HepG2 (cell line): ENCODE measurements around the gene NACC2. TPM values are rescaled to one million over a fixed set of nuclear protein-coding genes. Genes with fewer than 3 reads are reported as not detected.

Experiments
- BRF2 ChIP-seq: sonication (generic); formaldehyde crosslinking; IDR thresholded peaks from 2 replicates; pipeline ENCODE4 v1.8.1; 2022; ENCODE audit warnings: mild to moderate bottlenecking, missing genetic modification reagents
- ELK4 ChIP-seq: sonication (generic); formaldehyde crosslinking; IDR thresholded peaks from 2 replicates; pipeline ENCODE4 v1.9.0; 2021; ENCODE audit warnings: missing genetic modification reagents, borderline replicate concordance
- HOXA3 ChIP-seq: sonication (generic); formaldehyde crosslinking; IDR thresholded peaks from 2 replicates; pipeline ENCODE4 v1.5.0; 2020; ENCODE audit warnings: missing genetic modification reagents
- KDM2A ChIP-seq: sonication (generic); formaldehyde crosslinking; IDR thresholded peaks from 2 replicates; pipeline ENCODE4 v1.4.0; 2020; ENCODE audit warnings: low read depth, missing genetic modification reagents, borderline replicate concordance
- KDM5A ChIP-seq: fragments of 200-600 bp; sonication (generic); IDR thresholded peaks from 2 replicates; pipeline ENCODE4 v1.7.0; 2018; ENCODE audit warnings: antibody characterized with exemption, mild to moderate bottlenecking, low read length, borderline replicate concordance
- MBNL3 ChIP-seq: fragments of 250-450 bp; sonication (Bioruptor Pico); conservative IDR thresholded peaks from 2 replicates; pipeline ENCODE4 v1.8.0; 2022; ENCODE audit warnings: mild to moderate bottlenecking, inconsistent platforms
- MIXL1 ChIP-seq: IDR thresholded peaks from 2 replicates; pipeline ENCODE4 v1.6.1; 2016
- MYNN ChIP-seq: sonication (generic); formaldehyde crosslinking; IDR thresholded peaks from 2 replicates; pipeline ENCODE4 v1.4.0; 2020; ENCODE audit warnings: mild to moderate bottlenecking, low read depth, missing genetic modification reagents
- RARA ChIP-seq: IDR thresholded peaks from 2 replicates; pipeline ENCODE4 v1.6.1; 2016; ENCODE audit warnings: missing genetic modification reagents, missing compliant biosample characterization
- SOX13 ChIP-seq, 3 experiments: fragments of 450-650 bp in 1 of 3; sonication (generic) in 1 of 3; formaldehyde crosslinking in 1 of 3; IDR thresholded peaks in 2 of 3; conservative IDR thresholded peaks in 1 of 3; 2 replicates each; pipeline versions ENCODE4 v1.5.0 to v1.6.1; 2016 to 2020; ENCODE audit warnings: antibody characterized with exemption in 1 of 3, mild to moderate bottlenecking in 1 of 3, missing compliant biosample characterization in 1 of 3, missing genetic modification reagents in 1 of 3, moderate library complexity in 1 of 3
- SOX6 ChIP-seq, 2 experiments: fragments of 450-650 bp in 1 of 2; sonication (generic) in 1 of 2; formaldehyde crosslinking in 1 of 2; IDR thresholded peaks; 2 replicates each; pipeline versions ENCODE4 v1.4.0 to v1.6.1; 2017 to 2020; ENCODE audit warnings: antibody characterized with exemption in 1 of 2, mild to moderate bottlenecking in 1 of 2, missing genetic modification reagents in 1 of 2
- STAT6 ChIP-seq: sonication (generic); formaldehyde crosslinking; IDR thresholded peaks from 2 replicates; pipeline ENCODE4 v1.4.0; 2020; ENCODE audit warnings: missing genetic modification reagents, mild to moderate bottlenecking, borderline replicate concordance
- TBX3 ChIP-seq: fragments of 450-650 bp; IDR thresholded peaks from 2 replicates; pipeline ENCODE4 v1.6.1; 2017; ENCODE audit warnings: antibody characterized with exemption, mild to moderate bottlenecking, inconsistent platforms, borderline replicate concordance
- TEAD3 ChIP-seq: optimal IDR thresholded peaks from 2 replicates; pipeline ENCODE3; 2016; ENCODE audit warnings: borderline replicate concordance
- TFE3 ChIP-seq: IDR thresholded peaks from 2 replicates; pipeline ENCODE4 v1.6.1; 2016
- TOPORS ChIP-seq: sonication (generic); formaldehyde crosslinking; IDR thresholded peaks from 2 replicates; pipeline ENCODE4 v1.8.0; 2023; ENCODE audit warnings: mild to moderate bottlenecking, missing genetic modification reagents
- ZFP37 ChIP-seq: sonication (generic); formaldehyde crosslinking; IDR thresholded peaks from 2 replicates; pipeline ENCODE4 v1.4.0; 2020; ENCODE audit warnings: missing genetic modification reagents, borderline replicate concordance
- ZFP41 ChIP-seq: sonication (generic); formaldehyde crosslinking; IDR thresholded peaks from 2 replicates; pipeline ENCODE4 v1.4.0; 2020; ENCODE audit warnings: mild to moderate bottlenecking, missing genetic modification reagents, borderline replicate concordance
- ZNF234 ChIP-seq: sonication (generic); formaldehyde crosslinking; conservative IDR thresholded peaks from 2 replicates; pipeline ENCODE4 v1.5.1; 2020; ENCODE audit warnings: mild to moderate bottlenecking, missing genetic modification reagents
- ZNF788 ChIP-seq: sonication (generic); formaldehyde crosslinking; IDR thresholded peaks from 2 replicates; pipeline ENCODE4 v1.5.0; 2020; ENCODE audit warnings: mild to moderate bottlenecking, missing genetic modification reagents, borderline replicate concordance
- polyA plus RNA-seq, 8 experiments: library from polyadenylated mRNA; depleted of rRNA in 3 of 8; stranded (reverse) in 7 of 8; unstranded in 1 of 8; fragments of >200 nt; fragmentation: Illumina TruSeq in 4 of 8; extraction: Trizol in 4 of 8; gene quantifications; 2 replicates each; pipeline versions ENCODE4 v1.2.1 to v1.2.3, GENCODE V29; 2011 to 2016; ENCODE audit warnings: low read depth in 4 of 8, missing spikeins in 1 of 8, mixed read lengths in 1 of 8; ENCODE audit not compliant: insufficient read depth in 1 of 8
- total RNA-seq, 5 experiments: library from RNA; depleted of rRNA; stranded (reverse); fragments of >200 nt; fragmentation: Illumina TruSeq; extraction: Trizol; gene quantifications; 2 replicates each; pipeline ENCODE4 v1.2.3, GENCODE V29; 2016; ENCODE audit warnings: low read depth in 1 of 5

NACC2 gene
- total and polyA plus RNA-seq, 2 of the 13 experiments (the other 11 are each of a cell fraction or from before 2014, with no cell fraction given) = 5.9 to 12.3 TPM

- peak; percentile 7; the same call in 1 of the 2 replicates for TF ChIP-seq TFE3 (CRISPR knock-in tag)
- no peak; the same call in 1 of the 2 replicates for TF ChIP-seq TBX3
- 0 out of 2 replicates have a peak, but pooled peaks have one; percentile 18 for TF ChIP-seq MIXL1
- peak; percentile 54 for TF ChIP-seq TEAD3
- TF ChIP-seq MBNL3 (CRISPR knock-in tag) = no peak
- peak; percentile 10; the same call in 1 of the 2 replicates for TF ChIP-seq SOX13 (IDR thresholded peaks at IDR 0.05)
- TF ChIP-seq SOX13 (CRISPR knock-in tag; conservative IDR thresholded peaks at IDR 0.05 in 1 of 2, IDR thresholded peaks at IDR 0.05 in 1 of 2) = no peak; a peak in 1 of 4 replicates
- peak; percentile 54; the same call in 1 of the 2 replicates for TF ChIP-seq HOXA3 (CRISPR knock-in tag)
- TF ChIP-seq TOPORS (CRISPR knock-in tag) = peak; percentile 14; the same call in 1 of the 2 replicates
- TF ChIP-seq KDM2A (CRISPR knock-in tag) = peak; percentile 49; the same call in 1 of the 2 replicates
- peak; percentile 57; the same call in 1 of the 2 replicates for TF ChIP-seq ZFP37
- no peak for TF ChIP-seq SOX6 (IDR thresholded peaks at IDR 0.05)
- peak; percentile 55; the same call in 1 of the 2 replicates for TF ChIP-seq SOX6 (CRISPR knock-in tag; IDR thresholded peaks at IDR 0.05)
- no peak for TF ChIP-seq ZFP41 (CRISPR knock-in tag)
- no peak for TF ChIP-seq ELK4
- no peak; the same call in 1 of the 2 replicates for TF ChIP-seq KDM5A
- TF ChIP-seq STAT6 (CRISPR knock-in tag) = no peak
- 0 out of 2 replicates have a peak, but pooled peaks have one; percentile 66 for TF ChIP-seq ZNF234 (CRISPR knock-in tag)
- TF ChIP-seq BRF2 (CRISPR knock-in tag) = peak; percentile 39; the same call in 1 of the 2 replicates
- no peak for TF ChIP-seq MYNN (CRISPR knock-in tag)
- peak; percentile 19; the same call in 1 of the 2 replicates for TF ChIP-seq RARA (CRISPR knock-in tag)
- peak; percentile 55; the same call in 1 of the 2 replicates for TF ChIP-seq ZNF788 (CRISPR knock-in tag)
Observed at GRCh38 chr9:136119061-136119882, 24.2 kb upstream of the NACC2 start (continued).
